ENCODE measurements around the gene DRAP1.

DNA sequence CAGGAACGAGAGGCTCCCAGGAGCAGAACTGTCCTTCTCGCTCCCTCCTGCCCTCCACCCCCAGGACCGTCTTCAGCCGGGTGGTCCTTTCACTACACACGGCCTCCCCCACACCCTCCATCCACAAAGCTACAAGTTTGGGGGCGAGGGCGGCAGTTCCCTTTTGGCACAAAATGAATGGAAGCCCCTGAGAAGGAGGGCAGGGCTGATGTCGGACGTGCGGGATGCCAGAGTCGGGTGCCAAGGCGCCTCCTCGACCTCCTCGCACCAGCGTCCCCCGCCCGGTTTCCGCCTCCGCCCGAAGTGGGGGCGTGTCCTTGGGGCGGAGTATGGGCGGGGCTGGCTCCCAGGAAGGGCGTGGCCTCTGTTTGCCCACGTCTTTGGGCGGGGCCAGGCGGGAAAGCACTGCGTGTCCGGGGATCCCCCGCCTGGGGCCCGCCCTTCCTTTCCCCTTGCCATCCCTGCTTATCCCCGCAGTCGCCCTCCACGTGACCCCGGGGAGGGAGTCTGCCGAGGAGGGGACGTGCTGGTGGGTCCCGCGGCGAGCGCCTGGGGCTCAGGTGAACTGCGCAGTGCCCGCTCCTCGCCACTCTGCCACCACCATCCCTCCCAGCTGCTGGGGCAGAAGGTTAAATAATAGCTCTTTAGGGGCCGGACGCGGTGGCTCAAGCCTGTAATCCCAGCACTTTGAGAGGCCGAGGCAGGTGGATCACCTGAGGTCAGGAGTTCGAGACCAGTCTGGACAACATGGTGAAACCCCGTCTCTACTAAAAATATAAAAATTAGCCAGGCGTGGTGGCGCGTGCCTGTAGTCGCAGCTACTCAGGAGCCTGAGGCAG is 45.7 kb upstream of the DRAP1 start:
- TF ChIP-seq, protein P1, sequence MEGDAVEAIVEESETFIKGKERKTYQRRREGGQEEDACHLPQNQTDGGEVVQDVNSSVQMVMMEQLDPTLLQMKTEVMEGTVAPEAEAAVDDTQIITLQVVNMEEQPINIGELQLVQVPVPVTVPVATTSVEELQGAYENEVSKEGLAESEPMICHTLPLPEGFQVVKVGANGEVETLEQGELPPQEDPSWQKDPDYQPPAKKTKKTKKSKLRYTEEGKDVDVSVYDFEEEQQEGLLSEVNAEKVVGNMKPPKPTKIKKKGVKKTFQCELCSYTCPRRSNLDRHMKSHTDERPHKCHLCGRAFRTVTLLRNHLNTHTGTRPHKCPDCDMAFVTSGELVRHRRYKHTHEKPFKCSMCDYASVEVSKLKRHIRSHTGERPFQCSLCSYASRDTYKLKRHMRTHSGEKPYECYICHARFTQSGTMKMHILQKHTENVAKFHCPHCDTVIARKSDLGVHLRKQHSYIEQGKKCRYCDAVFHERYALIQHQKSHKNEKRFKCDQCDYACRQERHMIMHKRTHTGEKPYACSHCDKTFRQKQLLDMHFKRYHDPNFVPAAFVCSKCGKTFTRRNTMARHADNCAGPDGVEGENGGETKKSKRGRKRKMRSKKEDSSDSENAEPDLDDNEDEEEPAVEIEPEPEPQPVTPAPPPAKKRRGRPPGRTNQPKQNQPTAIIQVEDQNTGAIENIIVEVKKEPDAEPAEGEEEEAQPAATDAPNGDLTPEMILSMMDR (conservative IDR thresholded peaks at IDR 0.05; ENCODE audit: low read length), result no peak
- no peak for TF ChIP-seq EZH2phosphoT487 (IDR thresholded peaks at IDR 0.05; ENCODE audit: borderline replicate concordance, low read depth, low read length)

Data from OCI-LY7 (cell line).